Left renal cortex interstitium (tissue), 4 donors: ENCODE measurements around the gene CNST. TPM values are rescaled to one million over a fixed set of nuclear protein-coding genes. Genes with fewer than 3 reads are reported as not detected.
"Not testable (repeated sequence)": the region's sequence is repeated elsewhere in the genome, so short reads cannot be mapped to it uniquely, and the experiment has no call there.

ENCODE experiments used
- DNase-seq, 4 donors: peaks; one replicate each; pipeline ENCODE4 v3.0.0-alpha.2; 2013; ENCODE audit warnings: low read depth in 4 of 4, low spot score in 2 of 4, missing footprints in 1 of 4
- polyA plus RNA-seq, 4 donors: library from polyadenylated mRNA; unstranded; fragments of 120-200 nt; gene quantifications; one replicate each; pipeline ENCODE4 v1.2.1, GENCODE V29; 2013; ENCODE audit not compliant: insufficient read length in 4 of 4

Gene CNST
- polyA plus RNA-seq, 4 donors: 19.1 to 22.8 (median 21.0) TPM

- DNase-seq: no peak
Observed at GRCh38 chr1:246698466-246699094, 132.3 kb downstream of the CNST start.

DNA sequence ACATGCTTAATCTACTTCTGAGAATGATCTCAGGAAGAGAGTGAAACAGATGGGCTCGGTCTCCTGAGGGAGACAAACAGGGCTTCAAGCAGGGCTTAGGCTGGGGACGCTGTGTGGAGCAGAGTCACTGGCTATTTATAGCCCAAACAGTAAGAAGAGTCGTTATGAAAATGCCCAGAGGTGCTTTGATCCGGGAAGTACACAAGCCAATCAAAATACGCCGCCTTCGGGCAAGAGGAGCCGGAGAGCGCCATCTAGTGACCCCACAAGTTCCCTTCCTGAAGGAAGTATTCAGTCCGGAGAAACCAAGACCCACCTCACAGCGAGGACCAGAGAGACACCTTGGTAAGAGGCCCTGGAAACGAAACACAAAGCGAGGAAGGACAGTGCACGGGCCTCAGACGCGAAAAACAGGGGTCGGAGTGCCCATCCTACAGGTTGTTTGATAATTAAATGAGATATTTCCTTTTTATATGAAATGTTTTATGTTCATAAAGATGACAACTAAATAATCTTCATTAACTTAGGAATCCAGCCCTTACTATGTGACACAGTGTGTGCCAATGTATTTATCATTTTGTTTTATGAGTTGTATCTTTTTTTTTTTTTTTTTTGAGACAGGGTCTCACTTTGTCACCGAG, 133.0 kb downstream of the CNST start:
- DNase-seq: peak in 2 of 4 donors; percentile 64 to 69

DNA sequence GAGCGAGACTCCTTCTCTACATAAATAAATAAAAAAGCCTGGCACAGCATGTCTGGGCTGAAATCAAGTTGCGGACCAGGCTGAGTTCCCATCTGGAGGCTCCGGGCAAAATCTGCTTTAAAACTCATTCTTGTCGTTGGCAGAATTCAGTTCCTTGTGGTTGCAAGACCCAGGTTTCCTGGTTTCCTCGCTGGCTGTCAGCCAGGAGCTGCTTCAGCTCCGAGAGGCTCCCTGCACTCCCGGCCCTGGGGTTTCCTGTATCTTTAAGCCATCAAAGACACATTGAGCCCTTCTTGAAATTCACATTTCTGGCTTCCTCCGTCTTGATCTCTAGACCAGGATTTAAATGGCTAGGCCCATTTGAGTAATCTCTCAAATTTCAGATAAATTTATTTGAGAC, 137.3 kb downstream of the CNST start:
- DNase-seq: no peak

DNA sequence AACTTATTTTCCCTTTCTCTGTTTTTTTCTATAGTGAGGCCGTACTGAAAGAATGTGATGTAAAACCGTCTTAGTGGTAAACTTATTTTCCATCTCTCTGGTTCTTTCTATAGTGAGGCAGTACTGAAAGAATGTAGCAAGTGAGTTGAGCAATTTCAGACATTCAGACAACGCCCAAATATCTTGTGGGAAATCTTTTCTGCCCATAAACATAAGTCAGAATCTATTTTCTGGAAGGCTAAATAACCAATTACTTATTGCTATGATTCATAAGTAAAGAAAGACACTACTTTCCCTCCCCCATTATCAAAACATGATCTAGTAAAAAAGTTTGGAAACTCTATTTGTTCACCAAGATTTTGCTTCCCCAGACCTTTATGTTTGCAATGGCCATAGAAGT, 139.1 kb downstream of the CNST start:
- no peak for DNase-seq

DNA sequence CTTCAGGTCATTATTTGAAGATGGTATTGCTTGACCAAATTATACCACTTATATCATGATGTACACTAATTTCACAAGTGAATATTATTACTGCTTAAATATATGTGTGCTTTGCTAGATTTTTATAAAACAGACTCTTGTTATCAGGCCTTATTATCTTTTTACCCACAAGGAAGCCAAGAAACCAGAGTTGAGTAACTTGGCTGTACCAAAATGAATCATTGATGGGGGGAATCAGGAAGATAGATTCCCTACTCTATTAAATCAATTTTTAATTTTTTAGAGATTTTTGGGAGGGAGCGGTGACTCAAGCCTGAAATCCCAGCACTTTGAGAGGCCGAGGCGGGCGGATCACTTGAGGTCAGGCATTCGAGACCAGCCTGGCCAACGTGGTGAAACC, 141.9 kb downstream of the CNST start:
- no peak for DNase-seq

DNA sequence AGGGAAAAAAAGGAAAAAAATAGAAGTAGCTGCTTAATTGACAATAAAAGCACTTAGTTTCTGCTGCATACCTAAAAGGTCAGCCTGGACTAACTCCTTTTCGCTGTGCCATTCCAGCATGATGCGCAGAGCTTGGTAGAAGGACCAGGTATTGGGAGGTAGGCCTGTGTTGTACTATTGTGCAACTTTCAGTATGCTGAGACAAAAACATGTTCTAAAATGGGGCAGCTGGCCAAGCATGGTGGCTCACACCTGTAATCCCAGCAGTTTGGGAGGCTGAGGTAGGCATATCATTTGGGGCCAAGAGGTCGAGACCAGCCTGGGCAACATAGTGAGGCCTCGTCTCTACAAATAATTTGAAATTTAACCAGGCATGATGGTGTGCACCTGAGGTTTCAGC, 142.9 kb downstream of the CNST start:
- DNase-seq: no peak

- DNase-seq: no peak
Observed at GRCh38 chr1:246709835-246710234, 143.6 kb downstream of the CNST start.

- no peak for DNase-seq
Observed at GRCh38 chr1:246711548-246712003, 145.3 kb downstream of the CNST start.

DNA sequence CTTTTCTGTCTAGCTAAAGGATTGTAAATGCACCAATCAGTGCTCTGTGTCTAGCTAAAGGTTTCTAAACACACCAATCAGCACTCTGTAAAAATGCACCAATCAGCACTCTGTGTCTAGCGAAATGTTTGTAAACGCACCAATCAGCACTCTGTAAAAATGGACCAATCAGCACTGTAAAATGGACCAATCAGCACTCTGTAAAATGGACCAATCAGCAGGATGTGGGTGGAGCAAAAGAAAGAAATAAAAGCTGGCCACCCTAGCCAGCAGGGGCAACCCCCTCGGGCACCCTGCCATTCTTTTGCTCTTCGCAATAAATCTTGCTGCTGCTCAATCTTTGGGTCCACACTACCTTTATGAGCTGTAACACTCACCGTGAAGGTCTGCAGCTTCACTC, 146.2 kb downstream of the CNST start:
- not testable (repeated sequence) for DNase-seq

Other genes starting within 250 kb of the CNST start
- gene SMYD3, start 59.2 kb upstream of the CNST start, polyA plus RNA-seq: 10 to 100 TPM; 23.8 to 31.7 (median 27.7) TPM
- gene TFB2M, start 195 bp upstream of the CNST start, polyA plus RNA-seq: 10 to 100 TPM; 18.0 to 23.2 (median 21.1) TPM
- 10 to 100 TPM; 49.3 to 63.4 (median 54.9) TPM for gene SCCPDH, start 158.0 kb downstream of the CNST start, polyA plus RNA-seq